ENCODE results near the gene IL18RAP.

IL18RAP gene

GRCh38 chr2:102387763-102388546 is 35.0 kb upstream of the IL18RAP start:
- H3K4me2 ChIP-seq (ENCODE audit: low read depth, low read length, poor library complexity, severe bottlenecking), result no peak overlapping the region
- no peaks in the 10 kb centered on the region for H4K20me1 ChIP-seq (ENCODE audit: low read depth, low read length)
- H3K36me3 ChIP-seq (ENCODE audit: low read length), result no peaks in the 10 kb centered on the region; the same call in 1 of the 2 replicates
- H3K9me3 ChIP-seq (ENCODE audit: insufficient read depth, low read length), result peaks cover 5% of the 10 kb centered on the region; the same call in 1 of the 2 replicates
- no peaks in the 10 kb centered on the region for H3K27me3 ChIP-seq (ENCODE audit: low read length)
- no peak overlapping the region for H2AFZ ChIP-seq (ENCODE audit: low read depth, low read length, severe bottlenecking)
- no peaks in the 10 kb centered on the region for H3K79me2 ChIP-seq (ENCODE audit: insufficient read depth, low read length)
- TF ChIP-seq, protein P1, sequence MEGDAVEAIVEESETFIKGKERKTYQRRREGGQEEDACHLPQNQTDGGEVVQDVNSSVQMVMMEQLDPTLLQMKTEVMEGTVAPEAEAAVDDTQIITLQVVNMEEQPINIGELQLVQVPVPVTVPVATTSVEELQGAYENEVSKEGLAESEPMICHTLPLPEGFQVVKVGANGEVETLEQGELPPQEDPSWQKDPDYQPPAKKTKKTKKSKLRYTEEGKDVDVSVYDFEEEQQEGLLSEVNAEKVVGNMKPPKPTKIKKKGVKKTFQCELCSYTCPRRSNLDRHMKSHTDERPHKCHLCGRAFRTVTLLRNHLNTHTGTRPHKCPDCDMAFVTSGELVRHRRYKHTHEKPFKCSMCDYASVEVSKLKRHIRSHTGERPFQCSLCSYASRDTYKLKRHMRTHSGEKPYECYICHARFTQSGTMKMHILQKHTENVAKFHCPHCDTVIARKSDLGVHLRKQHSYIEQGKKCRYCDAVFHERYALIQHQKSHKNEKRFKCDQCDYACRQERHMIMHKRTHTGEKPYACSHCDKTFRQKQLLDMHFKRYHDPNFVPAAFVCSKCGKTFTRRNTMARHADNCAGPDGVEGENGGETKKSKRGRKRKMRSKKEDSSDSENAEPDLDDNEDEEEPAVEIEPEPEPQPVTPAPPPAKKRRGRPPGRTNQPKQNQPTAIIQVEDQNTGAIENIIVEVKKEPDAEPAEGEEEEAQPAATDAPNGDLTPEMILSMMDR (IDR thresholded peaks at IDR 0.05; ENCODE audit: insufficient read depth, low read length, poor library complexity, severe bottlenecking), result no peak
- no peak for TF ChIP-seq EZH2phosphoT487 (conservative IDR thresholded peaks at IDR 0.05; ENCODE audit: low read length)
- H3K9ac ChIP-seq (ENCODE audit: low read length), result no peak overlapping the region
- H3K27ac ChIP-seq (ENCODE audit: low read depth, low read length), result no peak overlapping the region
- no peak overlapping the region for H3K4me3 ChIP-seq (ENCODE audit: insufficient read depth, low read length, poor library complexity, severe bottlenecking)
- no peaks in the 10 kb centered on the region for H3F3A ChIP-seq (ENCODE audit: insufficient read depth)
- no peaks in the 10 kb centered on the region for H3K9me2 ChIP-seq (replicated peaks; ENCODE audit: insufficient read depth, low read length)

DNA sequence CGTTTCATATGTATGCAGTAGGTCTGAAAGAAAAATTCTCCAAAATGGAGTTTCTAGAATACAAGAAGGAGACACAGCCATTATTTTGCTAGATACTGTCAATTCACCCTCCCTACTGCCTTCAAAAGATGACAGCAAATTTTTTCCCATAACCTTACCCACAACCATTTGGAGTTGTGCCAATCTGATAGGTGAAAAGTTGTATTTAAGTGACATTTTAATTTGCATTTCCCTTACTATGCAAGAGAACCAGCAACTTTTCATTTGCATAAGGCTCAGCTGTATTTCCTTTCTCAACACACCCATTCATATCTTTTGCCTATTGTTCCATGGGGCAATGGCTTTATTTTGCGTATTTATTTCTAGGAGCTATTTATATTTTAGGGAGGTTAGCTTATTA is 31.4 kb upstream of the IL18RAP start:
- H3F3A ChIP-seq (ENCODE audit: insufficient read depth), result no peaks in the 10 kb centered on the region
- H3K4me2 ChIP-seq (ENCODE audit: low read depth, low read length, poor library complexity, severe bottlenecking), result no peak overlapping the region
- no peak overlapping the region for H2AFZ ChIP-seq (ENCODE audit: low read depth, low read length, severe bottlenecking)
- TF ChIP-seq, protein P1 (IDR thresholded peaks at IDR 0.05; ENCODE audit: insufficient read depth, low read length, poor library complexity, severe bottlenecking), result no peak
- no peak for TF ChIP-seq EZH2phosphoT487 (conservative IDR thresholded peaks at IDR 0.05; ENCODE audit: low read length)
- no peaks in the 10 kb centered on the region for H3K9me3 ChIP-seq (ENCODE audit: insufficient read depth, low read length)
- H3K9ac ChIP-seq (ENCODE audit: low read length), result no peak overlapping the region
- H3K79me2 ChIP-seq (ENCODE audit: insufficient read depth, low read length), result no peaks in the 10 kb centered on the region
- no peaks in the 10 kb centered on the region for H3K27me3 ChIP-seq (ENCODE audit: low read length)
- no peaks in the 10 kb centered on the region for H3K36me3 ChIP-seq (ENCODE audit: low read length)
- no peaks in the 10 kb centered on the region for H4K20me1 ChIP-seq (ENCODE audit: low read depth, low read length)
- no peak overlapping the region for H3K4me3 ChIP-seq (ENCODE audit: insufficient read depth, low read length, poor library complexity, severe bottlenecking)
- H3K27ac ChIP-seq (ENCODE audit: low read depth, low read length), result no peak overlapping the region
- H3K9me2 ChIP-seq (replicated peaks; ENCODE audit: insufficient read depth, low read length), result no peaks in the 10 kb centered on the region

GRCh38 chr2:102392096-102392495 is 30.9 kb upstream of the IL18RAP start:
- TF ChIP-seq, protein P1 (IDR thresholded peaks at IDR 0.05; ENCODE audit: insufficient read depth, low read length, poor library complexity, severe bottlenecking), result no peak
- TF ChIP-seq EZH2phosphoT487 (conservative IDR thresholded peaks at IDR 0.05; ENCODE audit: low read length), result no peak
- no peak overlapping the region for H3K27ac ChIP-seq (ENCODE audit: low read depth, low read length)
- H3K27me3 ChIP-seq (ENCODE audit: low read length), result no peaks in the 10 kb centered on the region
- H3K9me2 ChIP-seq (replicated peaks; ENCODE audit: insufficient read depth, low read length), result no peaks in the 10 kb centered on the region
- H3K36me3 ChIP-seq (ENCODE audit: low read length), result no peaks in the 10 kb centered on the region
- no peaks in the 10 kb centered on the region for H4K20me1 ChIP-seq (ENCODE audit: low read depth, low read length)
- no peaks in the 10 kb centered on the region for H3K79me2 ChIP-seq (ENCODE audit: insufficient read depth, low read length)
- no peaks in the 10 kb centered on the region for H3F3A ChIP-seq (ENCODE audit: insufficient read depth)
- H2AFZ ChIP-seq (ENCODE audit: low read depth, low read length, severe bottlenecking), result no peak overlapping the region
- no peak overlapping the region for H3K9ac ChIP-seq (ENCODE audit: low read length)
- no peak overlapping the region for H3K4me2 ChIP-seq (ENCODE audit: low read depth, low read length, poor library complexity, severe bottlenecking)
- H3K9me3 ChIP-seq (ENCODE audit: insufficient read depth, low read length), result no peaks in the 10 kb centered on the region
- H3K4me3 ChIP-seq (ENCODE audit: insufficient read depth, low read length, poor library complexity, severe bottlenecking), result no peak overlapping the region

All from SU-DHL-6 (cell line).